Activated naive CD8-positive, alpha-beta T cell (primary cell): ENCODE measurements around the gene SHISA5.
"Not testable (repeated sequence)": the region's sequence is repeated elsewhere in the genome, so short reads cannot be mapped to it uniquely, and the experiment has no call there.

Experiments used
- H3K27ac Mint-ChIP-seq: one replicate; pipeline ENCODE4 v1.8.0; 2021; ENCODE audit warnings: mixed read lengths
- H3K27me3 Mint-ChIP-seq: one replicate; pipeline ENCODE4 v1.8.0; 2021; ENCODE audit warnings: mixed read lengths
- H3K36me3 Mint-ChIP-seq: one replicate; pipeline ENCODE4 v1.8.0; 2021; ENCODE audit warnings: mixed read lengths
- H3K4me1 Mint-ChIP-seq: one replicate; pipeline ENCODE4 v1.8.0; 2021; ENCODE audit warnings: low read depth, mixed read lengths
- H3K4me3 Mint-ChIP-seq: one replicate; pipeline ENCODE4 v1.8.0; 2021; ENCODE audit warnings: mild to moderate bottlenecking, mixed read lengths
- H3K9me3 Mint-ChIP-seq: one replicate; pipeline ENCODE4 v1.8.0; 2021; ENCODE audit warnings: low read depth, mixed read lengths

SHISA5 gene

GRCh38 chr3:48505146-48505545 is 1.2 kb upstream of the SHISA5 start:
- peaks cover 50% of the 10 kb centered on the region for H3K4me1 Mint-ChIP-seq
- peak overlapping the region; percentile 66 for H3K4me3 Mint-ChIP-seq
- H3K27me3 Mint-ChIP-seq, result no peaks in the 10 kb centered on the region
- no peaks in the 10 kb centered on the region for H3K9me3 Mint-ChIP-seq
- no peaks in the 10 kb centered on the region for H3K36me3 Mint-ChIP-seq
- H3K27ac Mint-ChIP-seq, result peak overlapping the region; percentile 34

GRCh38 chr3:48503401-48504050 is 448 bp downstream of the SHISA5 start:
- H3K4me1 Mint-ChIP-seq, result peaks cover 50% of the 10 kb centered on the region
- H3K27ac Mint-ChIP-seq, result peak overlapping the region; percentile 22
- H3K27me3 Mint-ChIP-seq, result no peaks in the 10 kb centered on the region
- no peaks in the 10 kb centered on the region for H3K9me3 Mint-ChIP-seq
- H3K36me3 Mint-ChIP-seq, result no peaks in the 10 kb centered on the region
- H3K4me3 Mint-ChIP-seq, result peak overlapping the region; percentile 79

GRCh38 chr3:48502728-48503168 is 1.2 kb downstream of the SHISA5 start:
- Mint-ChIP-seq H3K27me3 (no peaks in the 10 kb centered on the region), H3K4me1 (peaks cover 49% of the 10 kb centered on the region), H3K27ac (no peak overlapping the region), H3K36me3 (peaks cover under 1% of the 10 kb centered on the region), H3K4me3 (peak overlapping the region; percentile 79), H3K9me3 (no peaks in the 10 kb centered on the region)

GRCh38 chr3:48502121-48502520 is 1.9 kb downstream of the SHISA5 start:
- H3K36me3 Mint-ChIP-seq, result peaks cover 2% of the 10 kb centered on the region
- no peaks in the 10 kb centered on the region for H3K9me3 Mint-ChIP-seq
- no peak overlapping the region for H3K27ac Mint-ChIP-seq
- H3K27me3 Mint-ChIP-seq, result no peaks in the 10 kb centered on the region
- H3K4me1 Mint-ChIP-seq, result peaks cover 44% of the 10 kb centered on the region
- H3K4me3 Mint-ChIP-seq, result peak overlapping the region; percentile 79

- no peaks in the 10 kb centered on the region for H3K27me3 Mint-ChIP-seq
- peaks cover 37% of the 10 kb centered on the region for H3K4me1 Mint-ChIP-seq
- no peak overlapping the region for H3K4me3 Mint-ChIP-seq
Observed at GRCh38 chr3:48501196-48501595, 2.8 kb downstream of the SHISA5 start.

GRCh38 chr3:48500656-48501055 is 3.3 kb downstream of the SHISA5 start:
- peaks cover 2% of the 10 kb centered on the region for H3K36me3 Mint-ChIP-seq
- no peak overlapping the region for H3K4me3 Mint-ChIP-seq
- H3K9me3 Mint-ChIP-seq, result no peaks in the 10 kb centered on the region
- peaks cover 34% of the 10 kb centered on the region for H3K4me1 Mint-ChIP-seq
- no peaks in the 10 kb centered on the region for H3K27me3 Mint-ChIP-seq
- H3K27ac Mint-ChIP-seq, result no peak overlapping the region

More at GRCh38 chr3:48501196-48501595, 2.8 kb downstream of the SHISA5 start:
- H3K27ac Mint-ChIP-seq, result no peak overlapping the region
- H3K36me3 Mint-ChIP-seq, result peaks cover 2% of the 10 kb centered on the region
- H3K9me3 Mint-ChIP-seq, result no peaks in the 10 kb centered on the region

GRCh38 chr3:48493203-48493501 is 10.8 kb downstream of the SHISA5 start:
- no peak overlapping the region for H3K27ac Mint-ChIP-seq
- H3K36me3 Mint-ChIP-seq, result peaks cover 2% of the 10 kb centered on the region
- H3K4me1 Mint-ChIP-seq, result peaks cover 3% of the 10 kb centered on the region
- no peaks in the 10 kb centered on the region for H3K27me3 Mint-ChIP-seq
- no peak overlapping the region for H3K4me3 Mint-ChIP-seq
- no peaks in the 10 kb centered on the region for H3K9me3 Mint-ChIP-seq

GRCh38 chr3:48492461-48493202 is 11.3 kb downstream of the SHISA5 start:
- Mint-ChIP-seq H3K9me3 (no peaks in the 10 kb centered on the region), H3K4me1 (no peaks in the 10 kb centered on the region), H3K27ac (no peak overlapping the region), H3K36me3 (peaks cover under 1% of the 10 kb centered on the region), H3K27me3 (no peaks in the 10 kb centered on the region), H3K4me3 (no peak overlapping the region)

- Mint-ChIP-seq H3K4me1 (no peaks in the 10 kb centered on the region), H3K4me3 (no peak overlapping the region), H3K27me3 (no peaks in the 10 kb centered on the region), H3K9me3 (no peaks in the 10 kb centered on the region), H3K27ac (no peak overlapping the region), H3K36me3 (no peaks in the 10 kb centered on the region)
Observed at GRCh38 chr3:48486952-48487351, 17.0 kb downstream of the SHISA5 start.

- not testable (repeated sequence) for H3K27ac Mint-ChIP-seq, H3K36me3 Mint-ChIP-seq, H3K4me3 Mint-ChIP-seq, H3K9me3 Mint-ChIP-seq, H3K27me3 Mint-ChIP-seq
- peaks cover 24% of the 10 kb centered on the region for H3K4me1 Mint-ChIP-seq
Observed at GRCh38 chr3:48482822-48483221, 21.2 kb downstream of the SHISA5 start.

- H3K27ac Mint-ChIP-seq, H3K4me3 Mint-ChIP-seq, H3K27me3 Mint-ChIP-seq, H3K36me3 Mint-ChIP-seq, H3K9me3 Mint-ChIP-seq: not testable (repeated sequence)
- peaks cover 36% of the 10 kb centered on the region for H3K4me1 Mint-ChIP-seq
Observed at GRCh38 chr3:48480891-48481290, 23.1 kb downstream of the SHISA5 start.

GRCh38 chr3:48478626-48479555 is 25.1 kb downstream of the SHISA5 start:
- Mint-ChIP-seq H3K4me3 (peak overlapping the region; percentile 79), H3K36me3 (no peaks in the 10 kb centered on the region), H3K9me3 (no peaks in the 10 kb centered on the region), H3K27ac (peak overlapping the region; percentile 94), H3K27me3 (no peaks in the 10 kb centered on the region), H3K4me1 (peaks cover 43% of the 10 kb centered on the region)

- H3K9me3 Mint-ChIP-seq, result no peaks in the 10 kb centered on the region
- no peaks in the 10 kb centered on the region for H3K27me3 Mint-ChIP-seq
- H3K36me3 Mint-ChIP-seq, result no peaks in the 10 kb centered on the region
- peak overlapping the region; percentile 35 for H3K4me3 Mint-ChIP-seq
- peaks cover 49% of the 10 kb centered on the region for H3K4me1 Mint-ChIP-seq
- H3K27ac Mint-ChIP-seq, result peak overlapping the region; percentile 94
Observed at GRCh38 chr3:48477959-48478520, 25.9 kb downstream of the SHISA5 start.

- Mint-ChIP-seq H3K4me3 (no peak overlapping the region), H3K36me3 (no peaks in the 10 kb centered on the region), H3K27me3 (no peaks in the 10 kb centered on the region), H3K27ac (peak overlapping the region; percentile 16), H3K9me3 (no peaks in the 10 kb centered on the region), H3K4me1 (peaks cover 54% of the 10 kb centered on the region)
Observed at GRCh38 chr3:48476426-48477053, 27.4 kb downstream of the SHISA5 start.
